K562 (cell line): Measurements from ENCODE around the gene GNL3. TPM values are rescaled to one million over a fixed set of nuclear protein-coding genes. Genes with fewer than 3 reads are reported as not detected.

ENCODE experiments used
- CC2D1A ChIP-seq: fragments of 450-650 bp; IDR thresholded peaks from 2 replicates; pipeline ENCODE4 v1.6.1; 2017; ENCODE audit warnings: mild to moderate bottlenecking
- HDAC3 ChIP-seq: fragments of 450-650 bp; IDR thresholded peaks from 2 replicates; pipeline ENCODE4 v1.6.1; 2018; ENCODE audit warnings: borderline replicate concordance, mild to moderate bottlenecking, moderate library complexity; ENCODE audit not compliant: partially characterized antibody
- HMG20A ChIP-seq: fragments of 450-650 bp; formaldehyde crosslinking; conservative IDR thresholded peaks from 2 replicates; pipeline ENCODE4 v1.4.0; 2020; ENCODE audit warnings: mild to moderate bottlenecking, mixed read lengths
- KDM4B ChIP-seq, 2 experiments: fragments of 450-650 bp in 1 of 2; sonication (generic) in 1 of 2; IDR thresholded peaks; 2 replicates each; pipeline ENCODE4 v1.6.1; 2016 to 2017; ENCODE audit warnings: borderline replicate concordance in 2 of 2, antibody characterized with exemption in 1 of 2, low read depth in 1 of 2, mild to moderate bottlenecking in 1 of 2
- NCOA6 ChIP-seq: fragments of 450-650 bp; IDR thresholded peaks from 2 replicates; pipeline ENCODE4 v1.6.1; 2017; ENCODE audit warnings: mild to moderate bottlenecking
- SMAD2 ChIP-seq: fragments of 150-350 bp; IDR thresholded peaks from 2 replicates; pipeline ENCODE4 v1.6.1; 2014; ENCODE audit warnings: low read depth, mild to moderate bottlenecking, low read length
- SNRNP70 ChIP-seq: fragments of 200-400 bp; formaldehyde crosslinking; optimal IDR thresholded peaks from 2 replicates; pipeline ENCODE3; 2017; ENCODE audit warnings: low read depth, low read length
- STAG1 ChIP-seq: sonication (generic); formaldehyde crosslinking; IDR thresholded peaks from 2 replicates; pipeline ENCODE4 v1.5.0; 2020; ENCODE audit warnings: missing genetic modification reagents, borderline replicate concordance
- STAT5A ChIP-seq: IDR thresholded peaks from 2 replicates; pipeline ENCODE4 v1.6.1; 2012; ENCODE audit warnings: low read length, inconsistent platforms, borderline replicate concordance
- ZNF197 ChIP-seq: fragments of 200-800 bp; sonication (Bioruptor generic); IDR thresholded peaks from 2 replicates; pipeline ENCODE4 v1.6.1; 2016; ENCODE audit warnings: low read depth, missing genetic modification characterization, missing compliant biosample characterization
- ZNF324 ChIP-seq: fragments of 250-450 bp; sonication (Bioruptor Pico); IDR thresholded peaks from 2 replicates; pipeline ENCODE4 v1.4.0; 2020; ENCODE audit warnings: mild to moderate bottlenecking
- ZNF41 ChIP-seq: fragments of 250-450 bp; sonication (Bioruptor Pico); conservative IDR thresholded peaks from 2 replicates; pipeline ENCODE4 v1.4.0; 2020; ENCODE audit warnings: mild to moderate bottlenecking
- ZZZ3 ChIP-seq: fragments of 450-650 bp; IDR thresholded peaks from 2 replicates; pipeline ENCODE4 v1.6.1; 2016; ENCODE audit warnings: antibody characterized with exemption, mild to moderate bottlenecking, moderate library complexity
- polyA plus RNA-seq, 8 experiments: library from polyadenylated mRNA; depleted of rRNA in 4 of 8; stranded (reverse) in 5 of 8; unstranded in 3 of 8; fragments of >200 nt; fragmentation: Nextera tagmentation in 2 of 8; fragmentation: Illumina TruSeq in 1 of 8; extraction: Ambion mirVana in 2 of 8; extraction: Trizol in 1 of 8; gene quantifications; 2 replicates each; pipeline versions ENCODE4 v1.2.1 to v1.2.3, GENCODE V29; 2011 to 2014; ENCODE audit warnings: inconsistent platforms in 1 of 8, missing spikeins in 1 of 8
- total RNA-seq, 7 experiments: library from RNA; depleted of rRNA in 6 of 7; stranded (reverse); fragments of >200 nt in 6 of 7; fragmentation: Illumina TruSeq in 2 of 7; extraction: Trizol in 2 of 7; gene quantifications; 2 replicates each; pipeline versions ENCODE4 v1.2.1 to v1.2.3, GENCODE V29; 2011 to 2021; ENCODE audit warnings: low replicate concordance in 1 of 7
- TF ChIP-seq, protein P1 (sequence below): sonication (generic); formaldehyde crosslinking; IDR thresholded peaks from 2 replicates; pipeline ENCODE4 v1.8.1; 2023; ENCODE audit warnings: mild to moderate bottlenecking, missing genetic modification reagents
- TF ChIP-seq, protein P2 (sequence below): sonication (generic); formaldehyde crosslinking; IDR thresholded peaks from 2 replicates; pipeline ENCODE4 v1.8.1; 2023; ENCODE audit warnings: mild to moderate bottlenecking, missing genetic modification reagents
- TF ChIP-seq, protein P3 (sequence below), 2 experiments: fragments of 200-800 bp in 1 of 2; sonication (Bioruptor generic) in 1 of 2; sonication (generic) in 1 of 2; formaldehyde crosslinking in 1 of 2; IDR thresholded peaks in 1 of 2; conservative IDR thresholded peaks in 1 of 2; 2 replicates each; pipeline versions ENCODE4 v1.5.0 to v1.6.1; 2016 to 2020; ENCODE audit warnings: missing compliant biosample characterization in 1 of 2, missing genetic modification characterization in 1 of 2, missing genetic modification reagents in 1 of 2
- TF ChIP-seq, protein P4 (sequence below): sonication (generic); formaldehyde crosslinking; IDR thresholded peaks from 2 replicates; pipeline ENCODE4 v1.9.0; 2022; ENCODE audit warnings: mild to moderate bottlenecking, missing genetic modification reagents
- TF ChIP-seq, protein P5 (sequence below): fragments of 450-650 bp; IDR thresholded peaks from one replicate; pipeline ENCODE4 v1.6.1; 2018; ENCODE audit warnings: mild to moderate bottlenecking, moderate library complexity; ENCODE audit not compliant: partially characterized antibody
- TF ChIP-seq, protein P6 (sequence below): fragments of 450-650 bp; IDR thresholded peaks from 2 replicates; pipeline ENCODE4 v1.6.1; 2018; ENCODE audit warnings: mild to moderate bottlenecking, low read depth; ENCODE audit not compliant: partially characterized antibody

Gene GNL3
- total and polyA plus RNA-seq, 9 of the 15 experiments (the other 6 are each of a cell fraction or from before 2014, with no cell fraction given) = 132 to 313 (median 220) TPM

DNA sequence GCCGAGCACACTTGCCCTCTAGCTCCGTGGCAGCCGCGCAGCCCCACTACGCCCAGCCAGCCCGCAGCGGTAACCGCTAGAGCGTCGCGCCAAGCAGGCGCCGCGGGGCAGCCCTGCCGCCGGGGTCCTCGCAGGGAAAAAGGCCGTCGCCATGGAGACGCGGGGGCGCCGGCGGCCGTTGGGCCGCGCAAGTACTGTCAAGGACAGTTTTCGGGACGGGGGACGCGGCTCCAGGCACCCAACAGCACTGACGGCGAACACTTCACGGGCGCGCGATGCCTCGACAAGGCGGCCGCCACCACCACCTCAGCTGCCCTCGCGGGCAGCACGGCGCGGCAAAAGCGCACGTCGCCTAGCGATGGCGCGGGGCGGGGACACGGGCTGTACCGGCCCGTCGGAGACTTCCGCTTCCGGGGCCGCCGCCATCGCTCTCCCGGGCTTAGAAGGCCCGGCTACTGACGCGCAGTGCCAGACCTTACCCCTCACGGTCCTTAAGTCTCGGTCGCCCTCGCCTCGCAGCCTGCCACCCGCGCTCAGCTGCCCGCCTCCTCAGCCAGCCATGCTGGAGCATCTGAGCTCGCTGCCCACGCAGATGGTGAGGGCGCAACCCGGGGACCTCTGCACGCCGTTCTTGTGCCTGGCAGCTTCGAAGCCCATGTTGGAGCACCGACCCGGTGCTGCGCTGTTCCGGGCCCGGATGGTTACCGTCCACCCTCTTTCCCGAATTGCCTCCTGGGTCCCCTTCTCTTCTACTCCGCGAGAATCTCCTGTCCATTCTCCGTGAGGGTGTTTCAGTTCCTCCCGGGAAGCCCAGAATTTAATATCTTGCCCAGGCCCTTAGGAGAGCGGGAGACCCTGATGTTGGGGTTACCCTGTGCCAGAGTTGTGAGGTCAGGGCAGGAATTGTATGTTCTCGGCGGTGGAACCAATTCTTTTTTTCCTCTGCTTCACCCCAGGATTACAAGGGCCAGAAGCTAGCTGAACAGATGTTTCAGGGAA lies 20.2 kb downstream of the GNL3 start, which contains the start of the genes GLT8D1 and SPCS1 (continued):
- TF ChIP-seq, protein P1, sequence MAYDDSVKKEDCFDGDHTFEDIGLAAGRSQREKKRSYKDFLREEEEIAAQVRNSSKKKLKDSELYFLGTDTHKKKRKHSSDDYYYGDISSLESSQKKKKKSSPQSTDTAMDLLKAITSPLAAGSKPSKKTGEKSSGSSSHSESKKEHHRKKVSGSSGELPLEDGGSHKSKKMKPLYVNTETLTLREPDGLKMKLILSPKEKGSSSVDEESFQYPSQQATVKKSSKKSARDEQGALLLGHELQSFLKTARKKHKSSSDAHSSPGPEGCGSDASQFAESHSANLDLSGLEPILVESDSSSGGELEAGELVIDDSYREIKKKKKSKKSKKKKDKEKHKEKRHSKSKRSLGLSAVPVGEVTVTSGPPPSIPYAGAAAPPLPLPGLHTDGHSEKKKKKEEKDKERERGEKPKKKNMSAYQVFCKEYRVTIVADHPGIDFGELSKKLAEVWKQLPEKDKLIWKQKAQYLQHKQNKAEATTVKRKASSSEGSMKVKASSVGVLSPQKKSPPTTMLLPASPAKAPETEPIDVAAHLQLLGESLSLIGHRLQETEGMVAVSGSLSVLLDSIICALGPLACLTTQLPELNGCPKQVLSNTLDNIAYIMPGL (CRISPR knock-in tag) = no peak
- TF ChIP-seq HMG20A = no peak
- TF ChIP-seq, protein P2, sequence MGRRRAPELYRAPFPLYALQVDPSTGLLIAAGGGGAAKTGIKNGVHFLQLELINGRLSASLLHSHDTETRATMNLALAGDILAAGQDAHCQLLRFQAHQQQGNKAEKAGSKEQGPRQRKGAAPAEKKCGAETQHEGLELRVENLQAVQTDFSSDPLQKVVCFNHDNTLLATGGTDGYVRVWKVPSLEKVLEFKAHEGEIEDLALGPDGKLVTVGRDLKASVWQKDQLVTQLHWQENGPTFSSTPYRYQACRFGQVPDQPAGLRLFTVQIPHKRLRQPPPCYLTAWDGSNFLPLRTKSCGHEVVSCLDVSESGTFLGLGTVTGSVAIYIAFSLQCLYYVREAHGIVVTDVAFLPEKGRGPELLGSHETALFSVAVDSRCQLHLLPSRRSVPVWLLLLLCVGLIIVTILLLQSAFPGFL (CRISPR knock-in tag) = no peak
- no peak for TF ChIP-seq CC2D1A
- TF ChIP-seq, protein P3, sequence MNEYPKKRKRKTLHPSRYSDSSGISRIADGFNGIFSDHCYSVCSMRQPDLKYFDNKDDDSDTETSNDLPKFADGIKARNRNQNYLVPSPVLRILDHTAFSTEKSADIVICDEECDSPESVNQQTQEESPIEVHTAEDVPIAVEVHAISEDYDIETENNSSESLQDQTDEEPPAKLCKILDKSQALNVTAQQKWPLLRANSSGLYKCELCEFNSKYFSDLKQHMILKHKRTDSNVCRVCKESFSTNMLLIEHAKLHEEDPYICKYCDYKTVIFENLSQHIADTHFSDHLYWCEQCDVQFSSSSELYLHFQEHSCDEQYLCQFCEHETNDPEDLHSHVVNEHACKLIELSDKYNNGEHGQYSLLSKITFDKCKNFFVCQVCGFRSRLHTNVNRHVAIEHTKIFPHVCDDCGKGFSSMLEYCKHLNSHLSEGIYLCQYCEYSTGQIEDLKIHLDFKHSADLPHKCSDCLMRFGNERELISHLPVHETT (CRISPR knock-in tag; conservative IDR thresholded peaks at IDR 0.05 in 1 of 2, IDR thresholded peaks at IDR 0.05 in 1 of 2) = peak in 1 of 2 experiments; percentile 78; a peak in 1 of 4 replicates
- no peak; the same call in 1 of the 2 replicates for TF ChIP-seq ZZZ3
- no peak for TF ChIP-seq STAG1 (CRISPR knock-in tag)
- TF ChIP-seq HDAC3 = no peak
- TF ChIP-seq ZNF197 = no peak
- TF ChIP-seq, protein P4, sequence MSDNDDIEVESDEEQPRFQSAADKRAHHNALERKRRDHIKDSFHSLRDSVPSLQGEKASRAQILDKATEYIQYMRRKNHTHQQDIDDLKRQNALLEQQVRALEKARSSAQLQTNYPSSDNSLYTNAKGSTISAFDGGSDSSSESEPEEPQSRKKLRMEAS (CRISPR knock-in tag) = peak; percentile 79
- no peak for TF ChIP-seq ZNF41 (CRISPR knock-in tag)
- TF ChIP-seq SMAD2 = no peak
- no peak for TF ChIP-seq STAT5A
- TF ChIP-seq KDM4B (IDR thresholded peaks at IDR 0.05; ENCODE audit: borderline replicate concordance in 2 of 2, low read depth in 1 of 2) = no peak
- TF ChIP-seq, protein P5, sequence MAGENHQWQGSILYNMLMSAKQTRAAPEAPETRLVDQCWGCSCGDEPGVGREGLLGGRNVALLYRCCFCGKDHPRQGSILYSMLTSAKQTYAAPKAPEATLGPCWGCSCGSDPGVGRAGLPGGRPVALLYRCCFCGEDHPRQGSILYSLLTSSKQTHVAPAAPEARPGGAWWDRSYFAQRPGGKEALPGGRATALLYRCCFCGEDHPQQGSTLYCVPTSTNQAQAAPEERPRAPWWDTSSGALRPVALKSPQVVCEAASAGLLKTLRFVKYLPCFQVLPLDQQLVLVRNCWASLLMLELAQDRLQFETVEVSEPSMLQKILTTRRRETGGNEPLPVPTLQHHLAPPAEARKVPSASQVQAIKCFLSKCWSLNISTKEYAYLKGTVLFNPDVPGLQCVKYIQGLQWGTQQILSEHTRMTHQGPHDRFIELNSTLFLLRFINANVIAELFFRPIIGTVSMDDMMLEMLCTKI = no peak
- TF ChIP-seq SNRNP70 = no peak
- no peak for TF ChIP-seq NCOA6
- TF ChIP-seq, protein P6, sequence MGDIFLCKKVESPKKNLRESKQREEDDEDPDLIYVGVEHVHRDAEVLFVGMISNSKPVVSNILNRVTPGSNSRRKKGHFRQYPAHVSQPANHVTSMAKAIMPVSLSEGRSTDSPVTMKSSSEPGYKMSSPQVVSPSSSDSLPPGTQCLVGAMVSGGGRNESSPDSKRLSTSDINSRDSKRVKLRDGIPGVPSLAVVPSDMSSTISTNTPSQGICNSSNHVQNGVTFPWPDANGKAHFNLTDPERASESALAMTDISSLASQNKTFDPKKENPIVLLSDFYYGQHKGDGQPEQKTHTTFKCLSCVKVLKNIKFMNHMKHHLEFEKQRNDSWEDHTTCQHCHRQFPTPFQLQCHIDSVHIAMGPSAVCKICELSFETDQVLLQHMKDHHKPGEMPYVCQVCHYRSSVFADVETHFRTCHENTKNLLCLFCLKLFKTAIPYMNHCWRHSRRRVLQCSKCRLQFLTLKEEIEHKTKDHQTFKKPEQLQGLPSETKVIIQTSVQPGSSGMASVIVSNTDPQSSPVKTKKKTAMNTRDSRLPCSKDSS = no peak
- no peak for TF ChIP-seq ZNF324 (CRISPR knock-in tag)
